AG04449 (cell line): Measurements from ENCODE around the gene BTG4.
A peak's percentile ranks its signal among the peaks of the same experiment; 100 is the strongest.

ENCODE experiments used
- CTCF ChIA-PET: fragments of 350-600 bp; formaldehyde crosslinking; extraction: SDS; loops from one replicate; lab custom pipeline; 2021; ENCODE audit warnings: antibody characterized with exemption; lab: Yijun Ruan, JAX
- POLR2A ChIA-PET: fragments of 400-600, 350-600 bp; formaldehyde crosslinking; extraction: SDS; loops from one replicate; lab custom pipeline; 2020; ENCODE audit warnings: antibody characterized with exemption, inconsistent platforms; lab: Yijun Ruan, JAX
- DNase-seq: peaks from one replicate; pipeline ENCODE4 v3.0.0-alpha.2; 2010; ENCODE audit warnings: low read depth, low spot score
- H3K4me3 ChIP-seq: 2 replicates; pipeline ENCODE4 v1.5.1; 2011; ENCODE audit warnings: low read depth, mild to moderate bottlenecking, control low read depth, low read length
- CTCF ChIP-seq: IDR thresholded peaks from one replicate; pipeline ENCODE4 v1.5.1; 2011; ENCODE audit warnings: mild to moderate bottlenecking, moderate library complexity, low read length, control low read depth, inconsistent platforms; ENCODE audit not compliant: insufficient read depth; ENCODE audit errors: missing control alignments

The BTG4 gene

GRCh38 chr11:111531687-111532364, 19.6 kb upstream of the BTG4 start:
- ChIA-PET POLR2A (interaction anchor here (0.7 to 1.1 kb wide), 3 partner anchors 9 to 203 kb away, joined by 3 to 8 read pairs (median 3); partner anchors contain the start of gene LAYN), CTCF (interaction anchor here (0.6 to 2.2 kb wide), 4 partner anchors 8 to 26 kb away, joined by 3 to 7 read pairs (median 3); partner anchors contain the start of genes BTG4 and LAYN)
- peak; percentile 77 for DNase-seq
- TF ChIP-seq CTCF = no peak
- no peak overlapping the region for H3K4me3 ChIP-seq

- ChIA-PET POLR2A (interaction anchor here (0.7 to 1.1 kb wide), 3 partner anchors 9 to 204 kb away, joined by 3 to 8 read pairs (median 3); partner anchors contain the start of gene LAYN), CTCF (interaction anchor here (0.6 to 2.2 kb wide), 4 partner anchors 9 to 27 kb away, joined by 3 to 7 read pairs (median 3); partner anchors contain the start of genes BTG4 and LAYN)
- no peak overlapping the region for H3K4me3 ChIP-seq
- no peak for DNase-seq
- no peak for TF ChIP-seq CTCF
Measured at GRCh38 chr11:111531136-111531535, 18.9 kb upstream of the BTG4 start.

GRCh38 chr11:111530091-111530490, 17.9 kb upstream of the BTG4 start:
- CTCF ChIA-PET = interaction anchor here (1.0 to 1.5 kb wide), 2 partner anchors 11 to 17 kb away, joined by 3 read pairs; partner anchors contain the start of genes BTG4 and LAYN
- no peak overlapping the region for H3K4me3 ChIP-seq
- DNase-seq = no peak
- TF ChIP-seq CTCF = no peak
- POLR2A ChIA-PET = no interaction called here

GRCh38 chr11:111528557-111528956, 16.4 kb upstream of the BTG4 start:
- no peak for TF ChIP-seq CTCF
- POLR2A ChIA-PET = interaction anchor here (0.5 kb wide), 1 partner anchor 42 kb away, joined by 3 read pairs; no protein-coding TSS in a partner anchor
- no peak for DNase-seq
- H3K4me3 ChIP-seq = no peak overlapping the region
- CTCF ChIA-PET = no interaction called here

GRCh38 chr11:111527279-111527678, 15.1 kb upstream of the BTG4 start:
- no peak overlapping the region for H3K4me3 ChIP-seq
- no peak for DNase-seq
- TF ChIP-seq CTCF = no peak
- POLR2A ChIA-PET = interaction anchor here (0.7 kb wide), 1 partner anchor 14 kb away, joined by 3 read pairs; no protein-coding TSS in a partner anchor
- CTCF ChIA-PET = no interaction called here

- ChIA-PET CTCF (no interaction called here), POLR2A (interaction anchor here (0.7 kb wide), 1 partner anchor 13 kb away, joined by 3 read pairs; no protein-coding TSS in a partner anchor)
- TF ChIP-seq CTCF = no peak
- no peak for DNase-seq
- H3K4me3 ChIP-seq = no peak overlapping the region
Measured at GRCh38 chr11:111526501-111526900, 14.3 kb upstream of the BTG4 start.
